Ovary (tissue), 9 donors: ENCODE results near the gene BLTP3B. TPM values are rescaled to one million over a fixed set of nuclear protein-coding genes. Genes with fewer than 3 reads are reported as not detected.

Experiments used
- DNase-seq, 5 donors: peaks; one replicate each; pipeline ENCODE4 v3.0.0-alpha.2; 2019 to 2020
- H3K27ac ChIP-seq, 2 donors: fragments of 200-600 bp; one replicate each; pipeline versions ENCODE4 v1.5.1 to v1.8.0; 2019 to 2022
- H3K27me3 ChIP-seq: fragments of 200-600 bp; one replicate; pipeline ENCODE4 v1.8.0; 2022
- H3K36me3 ChIP-seq: fragments of 200-600 bp; sonication (generic); one replicate; pipeline ENCODE4 v1.5.1; 2019
- H3K4me1 ChIP-seq: one replicate; pipeline ENCODE4 v1.8.1; 2013; ENCODE audit warnings: mild to moderate bottlenecking, moderate library complexity; ENCODE audit not compliant: insufficient read depth
- H3K4me3 ChIP-seq: fragments of 200-600 bp; sonication (generic); one replicate; pipeline ENCODE4 v1.5.1; 2017
- H3K9me3 ChIP-seq, 2 donors: fragments of 200-600 bp in 1 of 2; sonication (generic) in 1 of 2; one replicate each; pipeline versions ENCODE4 v1.5.1 to v1.8.1; 2013 to 2019; ENCODE audit warnings: mild to moderate bottlenecking in 1 of 2, moderate library complexity in 1 of 2
- EP300 ChIP-seq: sonication (generic); formaldehyde crosslinking; IDR thresholded peaks from one replicate; pipeline ENCODE4 v1.6.1; 2017; ENCODE audit warnings: antibody characterized with exemption
- POLR2A ChIP-seq: fragments of 450-650 bp; IDR thresholded peaks from one replicate; pipeline ENCODE4 v1.6.1; 2017; ENCODE audit warnings: antibody characterized with exemption, mild to moderate bottlenecking, moderate library complexity
- WGBS, 3 donors: extraction: QIAGEN DNeasy Blood & Tissue Kit in 1 of 3; methylation state at CpG; one replicate each; pipeline versions ENCODE4 v1.1.5 to v1.1.7; 2013 to 2017; 5-methylcytosine and 5-hydroxymethylcytosine counted together
- intact Hi-C, 4 donors: fragments of 100-400 bp; cut with DNase I; formaldehyde crosslinking; loops; one replicate each; pipeline versions ENCODE4 v1.11.0 to v1.15.1; 2022 to 2023
- polyA plus RNA-seq, 2 donors: library from polyadenylated mRNA; stranded (reverse); fragments of 200-250 nt in 1 of 2; fragments of 350-450 nt in 1 of 2; fragmentation: Illumina TruSeq in 1 of 2; extraction: RNeasy Lipid Tissue Mini Kit (QIAGEN cat#74804) in 1 of 2; gene quantifications; one replicate each; pipeline ENCODE4 v1.2.3, GENCODE V29; 2013 to 2014
- total RNA-seq, 7 donors: library from RNA; depleted of rRNA in 2 of 7; stranded (reverse); fragments of >200 nt in 2 of 7; fragmentation: NEBNext Ultra II Directional in 3 of 7; extraction: Animal tissue kit (Norgen Biotek cat#: 25700) in 3 of 7; gene quantifications; one replicate each; pipeline versions ENCODE4 v1.1.0 to v1.2.4, GENCODE V29; 2016 to 2023
- TF ChIP-seq, protein P1 (sequence below), 3 donors: fragments of 450-650 bp in 2 of 3; fragments of 200-600 bp in 1 of 3; IDR thresholded peaks; one replicate each; pipeline versions ENCODE4 v1.5.1 to v1.8.0; 2016 to 2022; ENCODE audit warnings: antibody characterized with exemption in 3 of 3, mild to moderate bottlenecking in 1 of 3
- donor health status: DM: no; HTN: no; CAD: no; lungs with moderate emphysema.
- donor health status: DM: no; HTN: no; CAD: no.
- donor health status: Bipolar disorder and iron deficiency.
- donor health status: DM: yes; HTN: yes; CAD: no.
- donor health status: DM: no; HTN: no; CAD: no.
- donor health status: DM: yes; HTN: yes; CAD: no.

BLTP3B gene
- total and polyA plus RNA-seq, 9 donors: 6.5 to 25.6 (median 20.9) TPM

DNA sequence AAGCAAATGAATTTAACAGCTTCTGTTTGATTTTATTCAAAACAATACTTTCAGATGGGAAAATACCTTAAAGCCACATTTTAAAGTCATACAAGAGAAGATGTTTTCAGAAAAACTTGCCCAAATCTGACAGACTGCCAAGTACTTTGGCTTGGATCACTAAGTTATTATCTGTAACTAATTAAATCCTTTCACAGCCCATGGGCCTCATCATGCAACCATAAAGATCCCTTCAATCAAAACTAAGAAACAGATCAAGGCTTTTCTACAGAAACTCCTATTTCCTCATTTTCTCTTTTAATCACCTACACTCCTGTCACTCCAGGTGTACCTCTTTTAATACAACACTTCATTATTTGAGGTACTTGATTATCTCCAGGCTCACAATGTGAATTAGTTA is 28.1 kb downstream of the BLTP3B start:
- intact Hi-C loops: no loop called here
- H3K4me1 ChIP-seq: peaks cover 1% of the 10 kb centered on the region
- no peaks in the 10 kb centered on the region for H3K9me3 ChIP-seq
- H3K27me3 ChIP-seq: no peaks in the 10 kb centered on the region
- DNase-seq: no peak
- TF ChIP-seq POLR2A (no peak), EP300 (no peak)
- TF ChIP-seq, protein P1, sequence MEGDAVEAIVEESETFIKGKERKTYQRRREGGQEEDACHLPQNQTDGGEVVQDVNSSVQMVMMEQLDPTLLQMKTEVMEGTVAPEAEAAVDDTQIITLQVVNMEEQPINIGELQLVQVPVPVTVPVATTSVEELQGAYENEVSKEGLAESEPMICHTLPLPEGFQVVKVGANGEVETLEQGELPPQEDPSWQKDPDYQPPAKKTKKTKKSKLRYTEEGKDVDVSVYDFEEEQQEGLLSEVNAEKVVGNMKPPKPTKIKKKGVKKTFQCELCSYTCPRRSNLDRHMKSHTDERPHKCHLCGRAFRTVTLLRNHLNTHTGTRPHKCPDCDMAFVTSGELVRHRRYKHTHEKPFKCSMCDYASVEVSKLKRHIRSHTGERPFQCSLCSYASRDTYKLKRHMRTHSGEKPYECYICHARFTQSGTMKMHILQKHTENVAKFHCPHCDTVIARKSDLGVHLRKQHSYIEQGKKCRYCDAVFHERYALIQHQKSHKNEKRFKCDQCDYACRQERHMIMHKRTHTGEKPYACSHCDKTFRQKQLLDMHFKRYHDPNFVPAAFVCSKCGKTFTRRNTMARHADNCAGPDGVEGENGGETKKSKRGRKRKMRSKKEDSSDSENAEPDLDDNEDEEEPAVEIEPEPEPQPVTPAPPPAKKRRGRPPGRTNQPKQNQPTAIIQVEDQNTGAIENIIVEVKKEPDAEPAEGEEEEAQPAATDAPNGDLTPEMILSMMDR (IDR thresholded peaks at IDR 0.05): no peak
- no peaks in the 10 kb centered on the region for H3K36me3 ChIP-seq
- H3K27ac ChIP-seq: no peak overlapping the region
- H3K4me3 ChIP-seq: no peak overlapping the region

DNA sequence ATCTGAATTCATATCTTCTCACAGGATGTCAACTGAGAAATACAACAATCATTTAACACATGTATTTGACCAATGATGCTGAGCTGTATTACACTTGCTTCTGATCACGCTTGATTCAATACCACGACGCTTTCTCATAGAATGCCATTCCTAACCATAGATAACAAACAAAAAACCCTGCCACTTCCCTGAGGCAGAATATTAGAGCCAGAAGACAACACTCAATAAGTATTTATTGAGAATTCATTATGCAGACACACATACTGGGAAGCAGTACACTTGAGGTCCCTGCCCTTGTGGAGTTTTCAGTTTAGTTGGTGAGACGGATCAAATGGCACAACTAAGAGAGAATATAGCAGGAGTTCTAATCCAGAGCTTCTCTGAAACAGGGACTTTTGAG is 32.4 kb downstream of the BLTP3B start:
- 96 to 97% (median 97%) methylated on average over 4 of the region's 4 CpGs for WGBS, 3 donors
- no peak overlapping the region for H3K27ac ChIP-seq
- no peaks in the 10 kb centered on the region for H3K27me3 ChIP-seq
- DNase-seq: no peak
- peaks cover 1% of the 10 kb centered on the region for H3K4me1 ChIP-seq
- H3K9me3 ChIP-seq: no peaks in the 10 kb centered on the region
- no peak overlapping the region for H3K4me3 ChIP-seq
- TF ChIP-seq, protein P1 (IDR thresholded peaks at IDR 0.05): no peak
- TF ChIP-seq POLR2A (no peak), EP300 (no peak)
- H3K36me3 ChIP-seq: no peaks in the 10 kb centered on the region
- intact Hi-C loops: no loop called here

GRCh38 chr12:100106861-100107260 is 35.8 kb downstream of the BLTP3B start:
- no peak overlapping the region for H3K27ac ChIP-seq
- 93 to 97% (median 96%) methylated on average over 6 of the region's 6 CpGs for WGBS, 3 donors
- TF ChIP-seq EP300 (no peak), POLR2A (no peak)
- TF ChIP-seq, protein P1 (IDR thresholded peaks at IDR 0.05): no peak
- no peaks in the 10 kb centered on the region for H3K27me3 ChIP-seq
- H3K9me3 ChIP-seq: no peaks in the 10 kb centered on the region
- no peaks in the 10 kb centered on the region for H3K4me1 ChIP-seq
- DNase-seq: no peak
- intact Hi-C loops: no loop called here
- no peaks in the 10 kb centered on the region for H3K36me3 ChIP-seq
- H3K4me3 ChIP-seq: no peak overlapping the region

DNA sequence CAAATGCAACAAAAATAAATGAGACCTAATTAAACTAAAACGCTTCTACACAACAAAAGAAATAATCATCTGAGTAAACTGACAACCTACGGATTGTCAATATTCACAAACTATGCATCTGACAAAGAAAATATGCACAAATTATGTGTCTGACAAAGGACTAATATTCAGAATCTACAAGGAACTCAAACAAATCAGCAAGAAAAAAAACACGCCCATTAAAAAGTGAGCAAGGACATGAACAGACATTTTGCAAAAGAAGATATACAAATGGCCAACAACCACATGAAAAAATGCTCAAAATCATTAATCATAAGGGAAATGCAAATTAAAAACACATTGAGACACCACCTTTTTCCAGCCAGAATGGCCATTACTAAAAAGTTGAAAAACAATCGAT is 37.0 kb downstream of the BLTP3B start:
- no peaks in the 10 kb centered on the region for H3K27me3 ChIP-seq
- H3K4me3 ChIP-seq: no peak overlapping the region
- H3K4me1 ChIP-seq: no peaks in the 10 kb centered on the region
- no peak overlapping the region for H3K27ac ChIP-seq
- no peaks in the 10 kb centered on the region for H3K36me3 ChIP-seq
- TF ChIP-seq, protein P1 (IDR thresholded peaks at IDR 0.05): no peak
- no peak for TF ChIP-seq POLR2A
- no peak for TF ChIP-seq EP300
- no peak for DNase-seq
- 97 to 99% (median 98%) methylated on average over 4 of the region's 4 CpGs for WGBS, 3 donors
- H3K9me3 ChIP-seq: no peaks in the 10 kb centered on the region
- intact Hi-C loops: no loop called here

DNA sequence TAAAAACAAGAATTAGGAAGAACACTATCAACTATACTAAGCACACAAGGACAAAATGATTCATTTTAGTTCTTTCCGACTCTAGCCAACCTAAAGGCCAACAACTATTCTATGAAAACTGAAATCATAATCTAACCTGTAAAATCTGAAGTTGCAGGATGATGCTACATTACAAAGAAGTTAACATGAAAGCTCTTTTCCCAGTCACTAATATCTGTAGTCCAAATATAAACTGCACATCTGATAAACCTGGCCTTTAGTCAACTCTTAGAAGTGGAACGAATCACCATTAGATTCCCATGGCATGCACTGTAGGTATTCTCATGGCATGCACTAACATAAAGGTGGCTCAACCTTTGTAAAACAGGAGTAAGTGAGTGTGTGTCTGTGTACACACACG is 41.7 kb downstream of the BLTP3B start:
- no peaks in the 10 kb centered on the region for H3K27me3 ChIP-seq
- H3K9me3 ChIP-seq: no peaks in the 10 kb centered on the region
- TF ChIP-seq, protein P1 (IDR thresholded peaks at IDR 0.05): no peak
- TF ChIP-seq POLR2A: no peak
- TF ChIP-seq EP300: no peak
- H3K4me3 ChIP-seq: no peak overlapping the region
- DNase-seq: no peak
- H3K36me3 ChIP-seq: no peaks in the 10 kb centered on the region
- 77 to 82% (median 80%) methylated on average over 3 of the region's 3 CpGs for WGBS, 3 donors
- intact Hi-C loops: no loop called here
- H3K27ac ChIP-seq: no peak overlapping the region
- H3K4me1 ChIP-seq: no peaks in the 10 kb centered on the region
